ENCODE measurements around the gene UTS2B. TPM values are rescaled to one million over a fixed set of nuclear protein-coding genes. Genes with fewer than 3 reads are reported as not detected.

The UTS2B gene
- total and polyA plus RNA-seq, 2 of the 13 experiments (the other 11 are each of a cell fraction or from before 2014, with no cell fraction given) = 0.03 to 0.46 TPM

DNA sequence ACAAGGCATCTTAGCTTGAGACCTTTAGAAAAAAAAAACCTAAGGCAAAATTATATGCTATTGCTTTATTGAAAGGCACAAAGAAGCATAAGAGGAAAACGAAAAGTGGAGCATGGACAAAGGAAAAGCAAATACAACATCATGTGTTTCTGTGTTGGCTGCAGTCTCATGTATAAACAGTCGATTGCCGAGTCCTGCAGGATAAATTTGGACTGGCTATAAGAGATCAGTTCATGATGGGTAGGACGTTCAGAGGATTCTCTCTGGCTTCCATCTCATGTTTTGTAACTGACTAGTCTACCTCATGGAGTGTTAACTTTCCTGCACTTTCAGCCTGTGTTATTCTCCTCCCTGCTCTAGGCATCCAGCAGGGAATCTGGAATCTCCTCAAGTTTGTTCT lies 23.0 kb downstream of the UTS2B start (continued):
- no peak for TF ChIP-seq REST (IDR thresholded peaks at IDR 0.05; ENCODE audit: borderline replicate concordance in 1 of 2, low read depth in 1 of 2, low read length in 2 of 2)

DNA sequence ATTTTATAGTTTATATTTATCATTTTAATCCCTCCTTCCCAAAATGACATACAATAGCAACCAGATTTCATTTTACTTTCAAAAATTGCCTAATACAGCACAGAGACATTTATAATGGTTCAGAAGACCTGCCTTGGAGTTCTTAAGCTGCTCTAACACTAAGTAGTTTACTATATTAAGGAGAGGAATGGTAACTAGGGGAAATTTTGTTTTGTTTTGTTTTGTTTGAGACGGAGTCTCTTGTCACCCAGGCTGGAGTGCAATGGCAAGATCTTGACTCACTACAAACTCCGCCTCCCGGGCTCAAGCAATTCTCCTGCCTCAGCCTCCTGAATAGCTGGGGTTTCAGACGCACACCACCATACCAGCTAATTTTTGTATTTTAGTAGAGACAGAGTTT lies 23.9 kb downstream of the UTS2B start:
- Histone ChIP-seq H3K4me3 (replicated peaks in 1 of 3; ENCODE audit: insufficient read depth in 1 of 3, low read depth in 2 of 3, low read length in 3 of 3) (no peak overlapping the region), H3K4me2 (ENCODE audit: low read depth, low read length) (no peak overlapping the region), H3K27me3 (ENCODE audit: control insufficient read depth in 1 of 2, insufficient read depth in 2 of 2, low read length in 2 of 2) (no peaks in the 10 kb centered on the region), H3K4me1 (ENCODE audit: insufficient read depth, low read length) (no peaks in the 10 kb centered on the region), H3K9me3 (ENCODE audit: low read length) (no peaks in the 10 kb centered on the region), H3K27ac (ENCODE audit: extremely low read length, insufficient read depth, low read length) (no peak overlapping the region), H3K9ac (ENCODE audit: insufficient read depth, low read depth, low read length) (no peak overlapping the region), H3K79me2 (ENCODE audit: insufficient read depth, low read length) (no peaks in the 10 kb centered on the region), H4K20me1 (ENCODE audit: insufficient read depth, low read length) (no peaks in the 10 kb centered on the region), H3K36me3 (replicated peaks in 1 of 2; ENCODE audit: control insufficient read depth in 1 of 2, insufficient read depth in 2 of 2, low read length in 2 of 2) (no peaks in the 10 kb centered on the region), H2AFZ (ENCODE audit: low read length) (no peak overlapping the region)
- DNase-seq (ENCODE audit: low spot score) (no peak), ATAC-seq (no peak), FAIRE-seq (no peak)
- intact Hi-C loops (cut with micrococcal nuclease; ENCODE audit: unreplicated experiment) (no loop called here), in situ Hi-C loops (cut with HindIII; ENCODE audit: extremely low pct_ligation_motif_present, low pct_unique_long_range_greater_than_20kb) (no loop called here)
- POLR2A ChIA-PET = no interaction called here
- 86% methylated on average over 4 of the region's 4 CpGs for WGBS (ENCODE audit: low lambda C conversion rate)
- no TSS peak for BruUV-seq (replicated peaks)
- CTCF ChIA-PET (ENCODE audit: low intra/inter-chr PET ratio, low total read pairs) = no interaction called here
- TF ChIP-seq NRL (CRISPR knock-in tag; IDR thresholded peaks at IDR 0.05; ENCODE audit: borderline replicate concordance) (no peak), NFAT5 (CRISPR knock-in tag; IDR thresholded peaks at IDR 0.05) (no peak), ZNF326 (CRISPR knock-in tag; IDR thresholded peaks at IDR 0.05; ENCODE audit: borderline replicate concordance) (no peak), FOXA3 (CRISPR knock-in tag; IDR thresholded peaks at IDR 0.05) (no peak), ERF (CRISPR knock-in tag; IDR thresholded peaks at IDR 0.05) (no peak), ZBTB34 (CRISPR knock-in tag; IDR thresholded peaks at IDR 0.05) (no peak), AFF4 (CRISPR knock-in tag; IDR thresholded peaks at IDR 0.05) (no peak), ZMYM3 (CRISPR knock-in tag; IDR thresholded peaks at IDR 0.05) (no peak)
